Mesothelial cell of epicardium (in vitro differentiated cells): Measurements from ENCODE around the gene RAB26. TPM values are rescaled to one million over a fixed set of nuclear protein-coding genes. Genes with fewer than 3 reads are reported as not detected.

Source experiments
- DNase-seq, 2 experiments: peaks; one replicate each; pipeline ENCODE4 v3.0.0; 2021; ENCODE audit warnings: low spot score in 2 of 2; ENCODE audit not compliant: unreplicated experiment in 2 of 2
- H3K27ac Mint-ChIP-seq: 2 replicates; pipeline ENCODE4 v1.8.0; 2021; ENCODE audit warnings: mixed read lengths
- H3K27me3 Mint-ChIP-seq: 2 replicates; pipeline ENCODE4 v1.8.0; 2021; ENCODE audit warnings: low read depth, mixed read lengths
- H3K36me3 Mint-ChIP-seq: 2 replicates; pipeline ENCODE4 v1.8.0; 2021; ENCODE audit warnings: mixed read lengths
- H3K4me1 Mint-ChIP-seq: 2 replicates; pipeline ENCODE4 v1.8.0; 2021; ENCODE audit warnings: mixed read lengths
- H3K4me3 Mint-ChIP-seq: 2 replicates; pipeline ENCODE4 v1.8.0; 2021; ENCODE audit warnings: mild to moderate bottlenecking, moderate library complexity, mixed read lengths
- H3K9me3 Mint-ChIP-seq: 2 replicates; pipeline ENCODE4 v1.8.0; 2021; ENCODE audit warnings: mixed read lengths
- total RNA-seq: library from RNA; stranded (reverse); gene quantifications from 3 replicates; pipeline ENCODE4 v1.2.1, GENCODE V29; 2021
- TF ChIP-seq, protein P1 (sequence below): fragments of 200-600 bp; sonication (generic); IDR thresholded peaks from one replicate; pipeline ENCODE4 v1.5.0; 2021; ENCODE audit warnings: antibody characterized with exemption; ENCODE audit not compliant: unreplicated experiment

RAB26 gene
- total RNA-seq, 1 donor from 2014 or later = 1.5 TPM

- H3K4me1 Mint-ChIP-seq = no peaks in the 10 kb centered on the region
- TF ChIP-seq, protein P1, sequence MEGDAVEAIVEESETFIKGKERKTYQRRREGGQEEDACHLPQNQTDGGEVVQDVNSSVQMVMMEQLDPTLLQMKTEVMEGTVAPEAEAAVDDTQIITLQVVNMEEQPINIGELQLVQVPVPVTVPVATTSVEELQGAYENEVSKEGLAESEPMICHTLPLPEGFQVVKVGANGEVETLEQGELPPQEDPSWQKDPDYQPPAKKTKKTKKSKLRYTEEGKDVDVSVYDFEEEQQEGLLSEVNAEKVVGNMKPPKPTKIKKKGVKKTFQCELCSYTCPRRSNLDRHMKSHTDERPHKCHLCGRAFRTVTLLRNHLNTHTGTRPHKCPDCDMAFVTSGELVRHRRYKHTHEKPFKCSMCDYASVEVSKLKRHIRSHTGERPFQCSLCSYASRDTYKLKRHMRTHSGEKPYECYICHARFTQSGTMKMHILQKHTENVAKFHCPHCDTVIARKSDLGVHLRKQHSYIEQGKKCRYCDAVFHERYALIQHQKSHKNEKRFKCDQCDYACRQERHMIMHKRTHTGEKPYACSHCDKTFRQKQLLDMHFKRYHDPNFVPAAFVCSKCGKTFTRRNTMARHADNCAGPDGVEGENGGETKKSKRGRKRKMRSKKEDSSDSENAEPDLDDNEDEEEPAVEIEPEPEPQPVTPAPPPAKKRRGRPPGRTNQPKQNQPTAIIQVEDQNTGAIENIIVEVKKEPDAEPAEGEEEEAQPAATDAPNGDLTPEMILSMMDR = no peak
- H3K27ac Mint-ChIP-seq = no peak overlapping the region
- H3K9me3 Mint-ChIP-seq = no peaks in the 10 kb centered on the region
- no peak overlapping the region for H3K4me3 Mint-ChIP-seq
- H3K27me3 Mint-ChIP-seq = no peaks in the 10 kb centered on the region
- H3K36me3 Mint-ChIP-seq = peaks cover 16% of the 10 kb centered on the region
- no peak for DNase-seq
Measured at GRCh38 chr16:2178321-2179106, 30.1 kb downstream of the RAB26 start.

- DNase-seq = no peak
- no peak overlapping the region for H3K4me3 Mint-ChIP-seq
- TF ChIP-seq, protein P1 = no peak
- H3K36me3 Mint-ChIP-seq = peaks cover 12% of the 10 kb centered on the region
- H3K9me3 Mint-ChIP-seq = no peaks in the 10 kb centered on the region
- no peaks in the 10 kb centered on the region for H3K4me1 Mint-ChIP-seq
- H3K27ac Mint-ChIP-seq = no peak overlapping the region
- H3K27me3 Mint-ChIP-seq = no peaks in the 10 kb centered on the region
Measured at GRCh38 chr16:2179107-2179501, 30.7 kb downstream of the RAB26 start.

- Mint-ChIP-seq H3K27ac (no peak overlapping the region), H3K4me3 (no peak overlapping the region), H3K27me3 (no peaks in the 10 kb centered on the region), H3K9me3 (no peaks in the 10 kb centered on the region), H3K36me3 (peaks cover 10% of the 10 kb centered on the region), H3K4me1 (no peaks in the 10 kb centered on the region)
- TF ChIP-seq, protein P1 = no peak
- DNase-seq = no peak
Measured at GRCh38 chr16:2179576-2179975, 31.2 kb downstream of the RAB26 start.

DNA sequence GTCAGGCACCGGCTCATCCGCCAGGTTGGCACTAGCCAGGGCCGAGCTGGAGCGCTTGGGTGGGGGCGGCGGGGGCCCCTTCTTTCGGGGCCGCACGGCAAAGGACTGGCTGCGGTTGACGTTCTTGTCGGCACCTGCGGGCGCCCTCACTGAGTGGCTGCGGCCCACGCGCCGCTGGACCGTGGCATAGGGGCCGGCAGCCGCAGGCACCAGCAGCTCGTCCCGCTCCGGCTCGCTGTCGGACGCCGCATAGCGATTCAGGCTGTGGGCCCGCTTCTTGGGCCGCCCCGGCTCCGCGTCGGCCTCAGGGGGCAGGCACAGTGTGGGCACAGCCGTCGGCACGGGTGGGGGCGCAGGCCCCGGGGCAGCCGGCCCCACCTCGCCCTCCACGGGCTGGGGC lies 32.0 kb downstream of the RAB26 start:
- peaks cover 10% of the 10 kb centered on the region for H3K36me3 Mint-ChIP-seq
- no peaks in the 10 kb centered on the region for H3K27me3 Mint-ChIP-seq
- no peak for DNase-seq
- no peaks in the 10 kb centered on the region for H3K4me1 Mint-ChIP-seq
- H3K9me3 Mint-ChIP-seq = no peaks in the 10 kb centered on the region
- no peak overlapping the region for H3K27ac Mint-ChIP-seq
- TF ChIP-seq, protein P1 = no peak
- no peak overlapping the region for H3K4me3 Mint-ChIP-seq

DNA sequence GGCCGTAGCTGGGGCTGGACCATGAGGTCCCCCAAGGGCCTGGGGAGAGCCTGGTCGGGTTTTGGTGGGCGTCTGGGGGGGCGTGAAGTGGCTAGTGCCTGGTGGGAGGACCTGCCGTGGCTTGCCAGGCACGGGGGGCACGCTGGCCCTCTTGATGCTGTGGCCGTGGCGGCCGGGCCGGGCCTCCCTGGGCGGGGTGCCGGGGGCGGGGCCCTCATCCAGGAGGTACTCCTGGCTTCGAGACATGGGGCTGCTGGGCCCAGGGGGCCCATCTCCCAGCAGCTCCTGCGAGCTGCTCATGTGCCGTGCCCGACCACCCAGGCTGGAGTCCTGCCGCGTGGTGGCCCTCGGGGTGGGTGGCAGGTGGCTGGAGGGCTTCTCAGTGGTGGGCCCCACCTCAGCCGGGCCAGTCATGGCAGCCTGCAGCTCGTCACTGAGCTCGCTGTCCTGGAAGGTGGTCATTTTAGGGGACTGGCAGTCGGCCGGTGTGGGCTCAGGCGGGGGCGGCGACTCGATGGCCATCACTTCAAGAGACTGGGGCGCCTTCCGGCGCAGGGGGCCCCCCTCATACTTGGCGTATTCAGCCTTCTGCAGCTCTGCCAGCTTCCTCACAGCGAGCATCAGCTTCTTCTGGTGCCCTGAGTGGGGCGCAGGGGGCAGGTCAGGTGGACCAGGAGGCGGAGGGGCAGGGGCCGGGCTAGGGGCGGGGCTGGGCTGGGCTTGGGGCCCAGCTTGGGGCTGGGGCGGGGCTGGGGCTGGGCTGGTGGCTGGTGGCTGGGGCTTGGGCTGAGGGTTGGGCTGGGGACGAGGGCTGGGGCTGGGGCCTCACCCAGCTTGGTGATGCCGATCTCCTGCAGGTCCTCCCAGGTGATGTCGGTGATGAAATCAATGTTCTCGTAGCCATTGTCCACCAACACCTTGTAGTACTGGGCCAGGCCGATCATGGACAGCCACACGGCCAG lies 32.8 kb downstream of the RAB26 start:
- H3K27ac Mint-ChIP-seq = no peak overlapping the region
- peaks cover 7% of the 10 kb centered on the region for H3K36me3 Mint-ChIP-seq
- H3K4me1 Mint-ChIP-seq = no peaks in the 10 kb centered on the region
- H3K4me3 Mint-ChIP-seq = no peak overlapping the region
- no peak for DNase-seq
- no peaks in the 10 kb centered on the region for H3K27me3 Mint-ChIP-seq
- no peaks in the 10 kb centered on the region for H3K9me3 Mint-ChIP-seq
- TF ChIP-seq, protein P1 = no peak
